ENCODE results near the gene OSBPL10.

Gene OSBPL10

GRCh38 chr3:31667582-31667981, 313.5 kb downstream of the OSBPL10 start:
- no peak for DNase-seq (ENCODE audit: low read depth)

GRCh38 chr3:31664031-31664430, 317.0 kb downstream of the OSBPL10 start:
- DNase-seq (ENCODE audit: low read depth) = no peak

DNA sequence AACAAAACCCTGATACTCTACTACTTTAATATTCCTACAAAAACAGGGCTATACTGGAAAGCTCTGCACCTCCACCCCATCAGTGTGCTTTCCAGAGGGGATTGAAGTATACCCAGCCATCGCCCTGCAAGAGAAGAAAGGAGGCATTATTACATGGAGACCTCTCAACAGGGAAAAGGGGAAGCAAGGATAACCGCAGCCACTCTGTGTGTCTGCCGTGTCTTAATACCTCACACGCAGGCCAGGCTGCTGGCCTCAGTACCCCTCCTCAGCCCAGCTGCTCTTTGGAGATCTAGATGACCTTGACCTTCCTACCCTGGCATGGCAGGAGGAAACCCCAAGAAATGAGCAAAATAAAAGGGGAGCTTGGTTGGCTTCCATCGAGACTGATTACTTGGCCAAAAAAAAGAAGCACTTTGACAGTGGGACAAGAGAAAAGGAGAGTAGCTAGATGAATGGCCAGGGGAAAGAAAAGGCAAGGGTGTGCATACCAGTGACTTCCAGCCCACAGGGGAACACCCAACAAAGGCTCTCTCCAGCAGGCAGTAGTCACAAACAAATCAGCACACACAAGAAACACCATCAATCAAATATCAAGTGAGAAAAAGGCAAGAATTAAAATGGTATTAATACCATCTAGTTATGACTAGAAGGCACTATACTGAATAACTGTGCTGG, 318.9 kb downstream of the OSBPL10 start:
- no peak for DNase-seq (ENCODE audit: low read depth)

DNA sequence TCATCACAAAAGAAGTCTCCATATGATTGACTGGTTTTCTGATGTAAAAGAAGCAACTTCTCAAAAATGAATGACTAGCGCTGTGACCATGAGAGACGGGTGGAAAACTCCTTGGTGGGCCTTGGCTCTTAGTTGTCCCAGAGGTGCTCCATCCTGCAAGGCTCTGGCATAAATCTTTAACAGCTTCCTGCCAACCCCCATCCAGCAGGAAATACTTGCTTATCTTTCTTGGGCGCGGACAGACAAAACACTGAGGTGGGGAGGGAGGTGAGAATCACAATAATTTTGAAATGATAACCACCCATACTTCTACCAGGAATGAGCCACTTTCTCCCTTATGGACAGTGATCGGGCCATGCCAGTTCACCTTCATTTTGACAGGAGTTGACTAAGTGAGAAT, 319.8 kb downstream of the OSBPL10 start:
- no peak for DNase-seq (ENCODE audit: low read depth)

DNA sequence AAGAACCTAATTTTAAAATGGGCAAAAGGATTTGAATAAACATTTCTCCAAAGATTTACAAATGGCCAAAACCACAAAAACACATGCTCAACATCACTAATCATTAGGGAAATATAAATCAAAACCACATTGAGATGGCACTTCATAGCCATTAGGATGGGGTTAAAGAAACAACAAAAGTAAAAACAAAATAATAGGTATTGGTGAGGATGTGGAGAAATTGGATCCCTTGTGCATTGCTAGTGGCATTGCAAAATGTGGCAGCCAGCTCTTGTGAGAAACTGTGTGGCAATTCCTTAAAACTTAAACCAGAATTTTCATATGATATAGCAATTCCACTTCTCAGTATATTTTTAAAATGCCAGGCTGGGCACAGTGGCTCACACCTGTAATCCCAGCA, 321.8 kb downstream of the OSBPL10 start:
- DNase-seq (ENCODE audit: low read depth) = no peak

DNA sequence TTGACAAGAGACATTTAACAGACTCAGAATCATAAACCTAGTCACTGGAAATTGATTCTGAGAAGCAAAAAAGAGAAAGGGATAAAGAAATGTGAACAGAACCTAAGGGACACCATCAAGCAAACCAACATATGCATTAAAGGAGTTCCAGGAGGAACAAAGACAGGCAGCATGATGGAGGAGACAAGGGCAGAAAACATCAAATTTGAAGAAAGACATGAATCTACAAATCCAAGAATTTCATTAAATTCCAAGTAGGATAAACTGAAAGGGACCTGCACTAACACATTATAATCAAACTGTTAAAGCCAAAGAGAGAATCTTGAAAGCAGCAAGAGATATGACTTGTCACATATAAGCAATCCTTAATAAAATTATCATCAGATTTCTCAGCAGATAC, 326.1 kb downstream of the OSBPL10 start:
- DNase-seq (ENCODE audit: low read depth) = no peak

- no peak for DNase-seq (ENCODE audit: low read depth)
Observed at GRCh38 chr3:31653464-31653863, 327.6 kb downstream of the OSBPL10 start.

- no peak for DNase-seq (ENCODE audit: low read depth)
Observed at GRCh38 chr3:31652296-31652695, 328.8 kb downstream of the OSBPL10 start.

DNA sequence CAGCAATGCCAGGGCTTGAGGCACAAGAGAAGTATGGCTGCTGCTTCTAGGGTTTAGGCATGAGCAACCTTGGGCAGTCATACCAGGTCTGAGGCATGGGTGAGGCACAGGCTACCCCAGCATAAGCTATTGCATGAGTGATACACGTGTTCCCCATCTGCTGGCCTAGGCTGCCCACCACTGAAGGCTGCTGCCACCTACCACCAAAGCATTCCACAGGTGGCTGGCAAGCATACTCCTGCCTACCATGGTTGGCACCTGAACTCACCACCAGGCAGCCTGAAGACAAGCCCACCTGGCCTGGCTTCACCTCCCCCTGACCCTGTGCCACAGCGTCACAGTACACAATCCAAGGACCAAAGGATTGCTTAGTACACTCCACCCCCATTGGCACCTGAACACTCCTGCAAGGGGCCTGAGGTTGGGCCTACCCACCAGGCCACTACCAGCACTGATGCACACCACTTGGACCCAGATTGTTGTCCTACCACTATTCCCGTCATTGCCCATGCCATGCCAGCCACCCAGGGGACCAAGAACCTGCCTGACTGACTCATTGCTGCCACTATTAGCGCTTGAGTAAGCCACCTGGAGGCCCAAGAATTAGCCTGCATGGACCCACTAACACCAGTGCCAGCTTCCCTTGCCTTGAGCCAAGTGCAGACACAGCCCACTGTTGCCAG, 332.6 kb downstream of the OSBPL10 start:
- DNase-seq (ENCODE audit: low read depth) = no peak

- DNase-seq (ENCODE audit: low read depth) = no peak
Observed at GRCh38 chr3:31645256-31645655, 335.8 kb downstream of the OSBPL10 start.

DNA sequence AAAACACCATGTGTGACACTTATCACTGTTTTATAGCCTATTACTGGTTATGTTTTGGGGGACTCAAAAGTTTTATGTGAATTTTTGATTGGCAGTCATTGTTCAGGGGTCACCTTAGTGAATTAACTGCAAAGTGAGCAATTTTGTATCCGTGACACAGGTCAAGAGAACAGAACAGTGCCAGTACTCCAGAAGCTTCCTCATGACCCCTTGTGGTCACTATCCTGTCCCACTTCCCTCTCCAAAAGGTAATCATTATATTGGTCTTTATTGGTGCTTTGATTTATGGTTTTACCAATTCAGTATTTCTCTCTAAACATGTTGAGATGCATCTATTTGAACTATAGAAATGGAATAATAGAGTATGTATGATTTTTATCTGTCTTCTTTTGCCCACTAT, 341.2 kb downstream of the OSBPL10 start:
- DNase-seq (ENCODE audit: low read depth) = no peak

DNA sequence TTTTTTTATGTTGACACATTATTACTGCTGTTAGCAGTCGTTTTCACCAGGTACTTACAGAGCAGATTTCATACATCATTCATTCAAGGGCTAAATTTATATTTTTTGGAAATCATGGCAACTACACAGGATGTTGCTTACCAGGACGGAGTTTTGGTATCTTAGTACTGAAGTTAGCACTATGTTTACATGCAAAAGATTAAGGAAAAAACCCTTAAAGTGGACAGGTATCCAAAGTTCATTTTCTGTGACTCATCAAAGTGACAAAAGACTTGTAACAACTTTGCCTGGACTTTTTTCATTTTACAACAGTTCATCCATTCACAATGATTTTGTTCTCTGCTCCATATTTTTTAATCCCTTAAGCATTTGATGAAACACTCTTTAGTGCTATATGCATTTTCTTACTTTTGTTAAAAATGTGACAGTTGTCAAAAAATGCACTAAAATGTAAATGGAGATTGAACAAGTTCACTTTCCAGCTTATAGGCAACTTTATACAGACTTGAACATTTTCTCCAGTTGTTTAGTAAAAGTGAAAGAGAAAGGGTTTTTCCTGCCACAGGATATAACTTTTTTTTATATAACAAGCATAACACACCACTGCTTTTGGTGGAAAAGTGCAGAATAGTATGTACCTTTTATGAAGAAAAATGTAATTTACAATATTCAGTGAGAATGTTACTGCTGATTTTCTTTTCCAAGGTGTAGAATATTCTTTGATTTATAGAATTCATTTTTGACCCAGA, 344.2 kb downstream of the OSBPL10 start:
- no peak for DNase-seq (ENCODE audit: low read depth)

DNA sequence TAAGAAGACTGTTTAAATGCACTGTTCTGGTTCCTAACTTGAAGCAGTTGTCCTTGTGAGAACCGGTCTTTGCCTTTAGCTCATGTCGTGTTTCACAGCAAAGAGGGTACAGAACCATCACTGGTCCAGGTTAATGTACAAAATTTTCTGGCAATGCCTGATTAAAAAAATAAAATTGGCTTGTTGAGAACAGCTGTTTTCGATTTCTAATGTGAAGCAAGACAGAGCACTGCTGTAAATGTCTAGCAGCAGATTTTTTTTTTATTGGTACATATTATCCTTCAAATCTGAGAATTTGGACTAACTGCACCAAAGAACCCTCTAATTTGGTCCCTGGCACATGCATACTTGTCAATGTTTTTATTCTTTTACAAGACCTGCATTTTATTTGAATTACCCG, 345.0 kb downstream of the OSBPL10 start:
- no peak for DNase-seq (ENCODE audit: low read depth)

DNA sequence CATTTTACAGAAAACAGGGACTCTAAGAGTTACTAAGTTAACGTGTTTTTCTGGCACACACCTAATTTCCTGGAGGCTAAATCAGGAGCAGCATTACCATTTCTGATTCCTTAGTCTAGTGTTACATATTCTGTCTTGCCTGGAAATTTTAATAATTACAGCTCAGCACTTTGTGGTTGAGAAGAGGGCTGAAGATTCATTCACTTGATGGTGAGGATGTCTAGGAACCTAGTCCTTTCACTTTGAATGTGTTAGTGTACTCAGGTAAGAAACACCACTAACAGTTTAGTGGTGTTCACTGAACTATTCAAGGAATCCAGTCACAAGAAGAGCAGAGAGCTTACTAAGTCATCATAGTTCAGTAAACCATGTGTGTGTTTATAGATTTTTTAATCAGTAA, 345.5 kb downstream of the OSBPL10 start:
- DNase-seq (ENCODE audit: low read depth) = no peak

DNA sequence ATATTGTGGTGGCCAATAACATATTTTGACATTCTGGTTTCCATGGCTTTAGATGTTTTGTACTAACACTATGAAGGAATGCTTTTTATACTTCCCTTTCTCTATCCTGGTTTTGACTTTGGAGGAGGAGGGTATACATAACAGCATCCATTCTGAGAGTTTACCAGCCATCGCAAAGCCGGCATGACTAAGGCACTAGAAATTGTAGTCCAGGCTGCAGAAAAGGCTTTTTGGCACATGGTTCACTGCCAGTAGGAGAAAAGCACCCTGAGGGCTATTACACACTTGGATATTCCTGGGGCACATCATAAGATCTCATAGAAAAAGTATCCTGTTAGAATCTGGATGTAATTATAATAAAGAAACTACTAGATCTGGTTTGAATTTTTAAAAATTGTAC, 346.6 kb downstream of the OSBPL10 start:
- no peak for DNase-seq (ENCODE audit: low read depth)

DNA sequence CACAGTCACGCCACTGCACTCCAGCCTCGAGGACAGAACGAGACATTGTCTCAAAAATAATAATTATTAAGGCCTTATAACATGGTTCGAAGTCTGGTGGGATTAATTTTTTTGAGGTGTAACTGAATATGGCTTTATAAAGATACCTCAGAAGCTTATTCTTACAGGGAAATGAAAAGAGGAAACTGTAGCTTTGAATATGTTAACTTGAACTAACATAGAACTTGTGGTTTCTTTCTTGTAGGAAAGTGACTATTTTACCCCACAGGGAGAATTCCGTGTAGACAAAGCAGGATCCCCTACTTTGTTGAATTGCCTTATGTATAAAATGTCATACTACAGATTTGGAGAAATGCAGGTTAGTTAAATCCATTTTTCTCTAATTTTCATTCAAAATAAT, 352.0 kb downstream of the OSBPL10 start:
- no peak for DNase-seq (ENCODE audit: low read depth)

DNA sequence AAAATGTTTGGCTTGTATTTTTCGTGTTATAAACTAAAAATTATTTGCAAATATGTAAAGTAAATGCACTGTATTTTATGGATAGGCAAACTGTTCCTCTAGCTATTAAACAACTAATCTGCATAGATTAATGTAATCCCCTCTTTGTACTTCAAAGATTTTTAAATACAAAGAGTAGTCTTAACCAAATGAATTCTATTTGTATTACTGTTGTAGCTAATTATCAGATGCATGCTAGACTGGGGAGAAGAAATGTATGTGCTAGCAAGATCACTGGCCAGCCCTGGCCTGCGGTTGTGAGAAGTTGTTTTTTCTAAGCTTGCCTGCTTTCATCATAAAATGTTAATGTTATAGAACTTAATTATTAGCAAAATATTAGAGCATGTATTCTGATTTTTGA, 355.7 kb downstream of the OSBPL10 start:
- DNase-seq (ENCODE audit: low read depth) = no peak

DNA sequence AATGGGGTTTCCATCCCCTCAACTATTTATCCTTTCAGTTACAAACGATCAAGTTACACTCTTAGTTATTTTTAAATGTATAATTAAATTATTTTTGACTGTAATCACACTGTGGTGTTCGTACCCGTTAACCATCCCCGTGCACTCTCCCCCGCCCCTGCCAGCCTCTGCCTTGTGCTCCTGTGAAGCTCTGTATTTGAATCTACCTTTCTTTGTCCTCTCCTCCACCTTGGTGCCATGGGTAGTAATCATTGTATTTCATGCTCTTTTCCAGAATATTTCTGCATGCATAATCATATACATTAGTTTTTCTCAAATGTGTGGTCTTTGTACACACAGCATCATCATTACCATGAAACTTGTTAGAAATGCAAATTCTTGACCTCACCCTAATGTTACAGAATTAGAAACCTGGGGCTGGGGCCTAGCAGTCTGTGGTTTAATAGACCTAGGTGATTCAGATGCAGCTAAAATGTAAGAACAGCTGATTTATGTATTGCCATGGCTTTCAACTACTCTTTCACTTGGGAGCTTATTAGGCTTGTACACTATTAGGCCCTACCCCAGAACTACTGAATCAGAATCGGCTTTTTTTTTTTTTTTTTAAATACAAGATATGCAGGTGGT, 356.9 kb downstream of the OSBPL10 start:
- no peak for DNase-seq (ENCODE audit: low read depth)

DNA sequence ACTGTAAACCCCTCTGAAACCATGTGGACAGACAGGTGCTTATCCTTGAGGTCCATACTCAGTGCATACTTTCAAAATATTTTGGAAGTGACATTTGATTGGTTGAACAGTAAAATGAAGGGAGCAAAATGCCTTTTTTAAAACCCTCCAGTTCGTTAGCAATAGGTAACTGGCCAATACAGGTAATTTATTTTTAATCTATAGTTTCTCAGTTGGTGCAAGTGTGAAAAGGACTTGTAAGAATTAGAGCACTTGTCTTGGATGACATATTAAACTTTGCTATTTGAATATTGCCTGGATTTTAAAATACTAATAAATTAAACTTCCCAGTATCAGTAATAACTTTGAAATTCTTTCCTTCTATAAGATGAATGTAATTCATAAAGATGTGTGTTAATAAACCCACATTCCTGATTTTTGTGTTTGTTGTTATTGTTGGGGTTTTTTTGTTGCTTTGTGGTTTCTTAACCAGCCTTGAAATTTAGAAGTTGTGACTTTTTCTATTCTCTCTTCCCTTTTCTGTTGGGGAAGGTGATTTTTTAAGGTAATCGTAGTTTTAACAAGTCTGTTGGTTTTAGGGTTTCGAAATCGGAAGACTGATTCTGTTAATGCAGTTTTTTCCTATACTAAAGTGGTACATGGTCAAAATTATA, 358.3 kb downstream of the OSBPL10 start:
- DNase-seq (ENCODE audit: low read depth) = no peak

- no peak for DNase-seq (ENCODE audit: low read depth)
Observed at GRCh38 chr3:31621314-31621713, 359.7 kb downstream of the OSBPL10 start.

- DNase-seq (ENCODE audit: low read depth) = no peak
Observed at GRCh38 chr3:31620656-31621055, 360.4 kb downstream of the OSBPL10 start.

GRCh38 chr3:31616711-31617110, 364.4 kb downstream of the OSBPL10 start:
- no peak for DNase-seq (ENCODE audit: low read depth)
